Activated naive CD4-positive, alpha-beta T cell (primary cell): ENCODE data around the gene CA10.

Experiments used
- DNase-seq, 4 experiments: peaks; one replicate each; lab custom pipeline; 2025; lab: John Stamatoyannopoulos, UW

The CA10 gene

DNA sequence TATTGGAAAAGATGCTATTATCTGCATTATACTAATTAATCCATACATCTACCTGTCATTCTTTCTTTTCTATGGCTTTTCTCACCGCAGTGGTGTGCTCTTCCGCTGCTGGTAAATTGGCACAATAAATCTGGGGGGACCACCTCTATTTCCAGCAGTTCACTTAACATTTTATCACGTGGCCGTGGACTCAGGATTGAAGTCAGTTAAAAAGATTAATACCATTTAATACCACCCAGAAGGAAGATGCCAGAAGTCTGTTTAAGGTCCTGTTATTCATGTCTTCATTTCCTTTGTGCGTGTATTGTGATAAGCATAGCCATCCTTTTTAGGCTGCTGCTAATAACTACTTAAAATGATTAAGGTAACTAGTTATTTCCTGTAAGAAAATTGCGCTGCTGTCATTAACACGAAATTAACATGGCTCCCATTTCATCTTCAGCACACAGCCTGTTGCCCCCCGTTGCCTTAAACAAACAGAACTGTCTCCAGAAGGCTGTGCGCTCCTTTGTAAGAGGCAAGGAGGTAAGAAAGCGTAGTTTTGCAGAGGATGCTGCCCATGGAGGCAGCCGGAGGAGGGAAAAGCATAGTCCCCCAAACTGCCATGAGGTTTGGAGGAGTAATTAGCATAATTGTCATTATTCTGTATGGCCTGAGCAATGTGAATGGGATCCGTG is 483.8 kb downstream of the CA10 start:
- no peak for DNase-seq

- no peak for DNase-seq
These were observed 485.4 kb downstream of the CA10 start for GRCh38 chr17:51673070-51673469.

GRCh38 chr17:51672065-51672464 is 486.4 kb downstream of the CA10 start:
- DNase-seq, result no peak

DNA sequence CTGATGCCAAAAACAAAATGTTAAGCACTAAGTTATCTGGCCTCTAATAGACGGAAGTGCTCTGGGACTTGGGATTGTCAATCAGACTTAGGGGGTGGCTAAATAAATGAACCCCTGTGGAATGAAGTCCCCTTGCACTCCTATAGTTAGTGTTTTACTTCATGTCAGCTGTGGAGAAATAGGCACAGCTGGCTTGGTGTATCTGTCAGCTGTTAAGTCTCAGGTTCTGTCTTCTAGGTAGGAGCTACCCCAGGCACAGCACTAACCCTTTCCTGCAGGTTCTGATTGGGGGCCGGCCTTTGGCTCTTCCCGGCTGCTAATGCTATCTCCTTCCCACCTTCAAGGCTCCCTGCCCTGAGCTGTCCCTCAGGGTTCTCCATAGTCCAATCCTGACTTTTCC is 487.6 kb downstream of the CA10 start:
- DNase-seq, result no peak

GRCh38 chr17:51668963-51669246 is 489.6 kb downstream of the CA10 start:
- no peak for DNase-seq

DNA sequence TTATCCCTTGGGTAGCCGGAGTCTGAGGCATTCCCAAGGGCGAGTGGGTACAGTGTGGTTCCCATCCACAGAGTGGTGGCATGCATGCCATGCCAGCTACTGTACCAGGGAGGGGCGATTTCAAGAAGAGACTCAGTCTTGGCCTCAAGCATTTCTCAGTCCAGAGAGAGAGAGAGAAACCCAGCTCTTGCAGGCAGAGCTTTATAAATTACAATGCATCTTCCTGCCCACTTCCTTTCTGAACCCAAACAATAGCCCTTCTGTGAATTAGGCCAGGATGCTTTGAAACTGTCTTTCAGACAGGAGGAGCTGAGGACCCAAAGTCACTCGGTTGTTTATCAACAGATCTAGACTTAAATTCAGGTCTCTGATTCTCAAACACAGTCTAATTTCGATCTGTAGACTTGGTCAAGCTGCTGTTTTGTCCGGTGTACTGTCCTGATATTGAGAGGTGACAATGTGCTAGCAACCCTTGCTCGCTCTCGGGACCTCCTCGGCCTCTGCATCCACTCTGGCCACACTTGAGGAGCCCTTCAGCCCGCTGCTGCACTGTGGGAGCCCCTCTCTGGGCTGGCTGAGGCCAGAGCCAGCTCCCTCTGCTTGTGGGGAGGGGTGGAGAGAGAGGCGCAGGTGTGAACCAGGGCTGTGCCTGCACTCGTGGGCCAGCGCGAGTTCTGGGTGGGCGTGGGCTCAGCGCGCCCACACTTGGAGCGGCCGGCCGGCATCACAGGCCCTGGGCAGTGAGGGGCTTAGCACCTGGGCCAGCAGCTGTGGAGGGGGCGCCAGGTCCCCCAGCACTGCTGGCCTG is 490.2 kb downstream of the CA10 start:
- DNase-seq, result no peak

GRCh38 chr17:51667706-51668083 is 490.8 kb downstream of the CA10 start:
- DNase-seq, result no peak

DNA sequence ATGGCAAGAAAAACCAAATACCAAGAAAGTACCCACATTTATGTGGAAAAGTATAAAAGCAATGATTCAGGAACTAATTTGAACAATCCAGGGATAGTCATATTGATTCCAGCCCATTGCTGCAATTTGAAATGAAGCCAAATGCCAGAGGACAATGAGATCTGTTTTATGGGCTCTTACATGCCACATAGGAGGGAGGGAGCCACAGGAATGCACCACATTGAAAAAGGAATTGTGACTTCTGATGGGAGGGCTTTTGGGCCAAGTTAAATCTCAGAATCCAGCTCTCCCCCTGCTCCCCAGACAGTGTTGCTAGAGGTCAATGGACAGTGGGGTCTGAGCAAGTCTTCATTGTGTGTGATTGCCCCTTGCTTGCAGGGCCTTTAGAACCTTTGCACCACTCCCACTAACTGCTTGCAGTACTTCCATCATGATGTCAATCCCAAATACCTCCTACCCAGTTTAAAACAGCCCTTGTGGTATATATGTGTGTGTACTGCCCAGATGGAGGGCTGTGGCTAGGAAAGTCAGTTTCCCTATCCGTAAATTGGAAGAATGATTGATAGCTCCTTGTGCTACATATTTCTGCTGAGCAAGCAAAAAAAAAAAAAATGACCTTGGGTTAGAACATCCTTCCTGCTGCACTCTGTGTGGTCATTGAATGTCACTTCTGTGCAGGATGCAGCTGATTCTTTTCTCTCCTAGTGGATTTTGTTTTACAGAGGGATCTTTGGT is 491.4 kb downstream of the CA10 start:
- no peak for DNase-seq

DNA sequence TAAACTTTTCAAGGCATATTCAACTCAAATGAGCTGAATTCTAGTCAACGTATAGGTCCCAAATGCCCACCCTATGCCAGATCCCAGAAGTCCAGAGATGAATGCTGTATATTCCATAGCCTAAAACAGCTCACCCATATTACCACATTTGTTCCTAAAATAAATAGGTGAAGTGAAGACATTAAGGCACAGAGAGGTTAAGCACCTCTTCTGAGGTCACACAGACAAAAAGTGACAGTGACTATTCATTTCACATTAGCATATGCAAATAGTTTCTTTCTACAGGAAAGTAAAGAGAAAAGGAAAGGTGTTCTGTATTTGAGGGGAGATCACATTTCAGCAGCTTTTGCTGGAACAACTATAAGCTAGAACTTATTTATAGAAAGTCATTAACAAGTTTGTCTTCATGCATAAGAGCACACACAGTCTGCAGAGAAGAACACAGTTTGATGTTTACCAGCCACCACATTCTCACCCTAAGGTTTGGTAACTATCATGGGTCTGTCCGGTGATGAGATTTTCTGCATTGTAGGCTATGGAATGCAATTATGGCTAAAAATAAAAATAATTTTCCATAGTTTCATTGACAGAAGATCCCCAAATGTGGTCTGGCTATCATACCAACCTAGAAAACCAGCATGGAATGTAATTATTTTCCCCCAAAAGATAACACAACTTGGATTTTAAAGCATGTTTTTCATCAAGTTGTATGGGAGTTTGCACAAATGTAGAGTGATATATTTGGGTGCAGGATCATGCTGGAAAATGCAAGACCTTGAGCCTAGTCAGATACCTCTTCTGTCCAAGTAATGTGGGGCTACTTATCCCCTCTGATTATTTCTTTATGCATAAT is 496.1 kb downstream of the CA10 start:
- DNase-seq, result no peak

- no peak for DNase-seq
These were observed 497.1 kb downstream of the CA10 start for GRCh38 chr17:51661403-51661802.

DNA sequence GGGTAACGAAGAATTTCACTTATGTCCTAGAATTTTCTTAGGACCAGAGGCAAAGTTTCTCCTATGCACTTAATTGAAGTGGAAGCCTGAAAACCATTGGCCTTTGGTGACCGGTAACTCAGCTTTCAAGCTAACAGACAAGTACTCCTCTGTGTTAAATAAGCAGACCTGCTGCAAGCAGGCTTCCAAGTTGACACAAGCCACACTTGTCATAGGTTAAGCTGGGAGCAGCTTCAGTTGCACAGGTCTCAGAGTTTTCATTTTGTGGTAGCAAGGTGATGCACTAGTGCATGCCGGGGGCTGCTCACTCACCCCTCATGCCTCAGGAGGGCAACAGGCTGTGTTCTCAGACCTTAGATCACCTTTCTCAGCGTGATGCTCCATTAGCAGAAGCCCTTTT is 498.2 kb downstream of the CA10 start:
- no peak for DNase-seq

DNA sequence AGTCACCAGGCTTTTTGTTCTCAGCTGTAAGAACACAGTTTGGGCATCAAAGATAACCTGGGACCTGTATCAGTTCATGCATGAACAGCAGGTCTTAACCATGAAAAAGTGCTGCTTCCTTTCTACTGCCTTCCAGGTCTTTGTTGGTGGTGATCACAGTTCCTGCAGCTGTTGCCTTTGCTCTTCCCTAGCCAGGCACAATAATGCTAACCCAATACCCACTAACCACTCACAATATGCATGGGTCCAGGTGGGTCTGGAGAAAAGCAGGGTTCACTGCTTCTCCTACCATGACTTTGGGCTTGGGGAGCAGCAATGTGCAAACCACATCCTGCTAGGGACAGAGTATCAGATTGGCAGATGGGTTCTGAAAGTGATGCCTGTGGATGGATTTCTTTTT is 501.3 kb downstream of the CA10 start:
- DNase-seq, result no peak

DNA sequence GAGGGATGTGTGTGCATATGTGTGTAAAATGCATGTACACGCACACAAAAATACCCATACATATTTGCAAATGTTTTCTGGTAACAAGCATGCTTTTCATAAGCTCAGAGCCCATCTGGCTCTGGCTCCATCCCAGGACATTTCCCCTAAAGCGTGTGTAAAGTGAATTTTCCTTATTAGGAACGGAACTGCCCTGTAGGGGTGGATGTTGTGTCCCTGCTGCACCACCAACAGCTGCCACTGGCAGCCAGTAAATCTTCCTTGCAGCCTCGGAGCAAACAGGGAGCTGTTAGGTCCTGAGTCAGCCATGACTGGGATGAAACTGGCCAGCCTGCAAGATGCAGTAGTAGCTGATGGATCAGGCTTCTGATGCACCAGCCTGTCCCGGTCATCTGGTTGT is 504.6 kb downstream of the CA10 start:
- DNase-seq, result no peak

- DNase-seq, result no peak
These were observed 506.0 kb downstream of the CA10 start for GRCh38 chr17:51652529-51652928.

DNA sequence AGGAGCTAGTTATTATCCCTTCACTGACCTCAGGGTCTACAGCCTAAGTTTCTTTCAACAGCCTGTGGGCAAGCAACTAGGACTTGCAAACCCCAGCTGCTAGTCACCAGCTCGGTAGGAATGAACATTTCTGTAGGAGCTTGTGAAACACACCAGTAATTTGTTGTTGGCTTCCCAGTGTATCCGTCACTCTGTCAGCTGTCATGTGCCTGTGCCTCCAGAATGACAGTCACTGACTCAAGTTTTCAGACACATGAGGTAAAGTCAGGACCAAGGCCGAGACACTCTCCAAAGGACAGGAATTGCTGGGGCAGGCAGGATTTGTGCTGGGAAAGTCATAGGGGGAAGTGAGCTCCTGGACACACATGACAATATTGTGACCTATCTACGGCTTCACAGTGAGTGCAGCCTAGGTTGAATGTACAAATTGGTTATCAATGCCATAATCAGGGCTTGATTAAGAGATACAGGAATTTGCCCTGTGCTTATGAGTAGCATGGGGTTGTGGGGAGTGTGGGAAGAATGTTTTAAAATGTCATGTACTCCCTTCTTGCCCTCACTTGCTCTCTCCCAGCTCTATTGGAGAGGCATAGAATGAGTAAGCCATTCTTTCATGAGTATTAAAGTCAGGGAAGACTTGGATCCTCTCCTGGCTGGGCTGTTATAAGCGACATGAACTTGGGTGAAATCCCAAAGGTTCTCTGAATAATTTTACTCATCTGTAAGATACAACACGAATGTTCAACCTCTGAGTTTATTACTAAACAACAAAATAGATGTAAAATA is 506.8 kb downstream of the CA10 start:
- no peak for DNase-seq

- DNase-seq, result no peak
These were observed 507.7 kb downstream of the CA10 start for GRCh38 chr17:51650772-51651171.

DNA sequence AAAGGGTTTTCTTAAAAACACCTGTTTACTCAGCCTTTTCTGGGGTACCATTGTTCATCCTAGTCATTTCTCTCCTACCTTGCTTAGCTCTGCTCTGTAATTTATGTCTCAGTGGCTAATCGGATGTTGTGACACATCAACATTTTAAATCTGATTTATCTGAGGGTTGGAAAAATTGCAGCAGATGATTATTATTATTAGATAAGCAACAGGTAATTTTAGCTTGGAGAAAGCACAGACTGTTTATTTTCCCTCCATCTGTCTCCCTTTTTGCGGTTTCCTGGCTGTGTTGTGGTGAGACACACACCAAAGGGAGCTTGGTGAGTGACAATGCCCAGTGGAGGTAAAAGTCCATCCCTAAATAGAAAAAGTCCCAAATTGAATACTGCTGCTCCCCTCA is 508.3 kb downstream of the CA10 start:
- DNase-seq, result no peak

- DNase-seq, result no peak
These were observed 510.7 kb downstream of the CA10 start for GRCh38 chr17:51647826-51648225.

- no peak for DNase-seq
These were observed 511.4 kb downstream of the CA10 start for GRCh38 chr17:51647067-51647466.

DNA sequence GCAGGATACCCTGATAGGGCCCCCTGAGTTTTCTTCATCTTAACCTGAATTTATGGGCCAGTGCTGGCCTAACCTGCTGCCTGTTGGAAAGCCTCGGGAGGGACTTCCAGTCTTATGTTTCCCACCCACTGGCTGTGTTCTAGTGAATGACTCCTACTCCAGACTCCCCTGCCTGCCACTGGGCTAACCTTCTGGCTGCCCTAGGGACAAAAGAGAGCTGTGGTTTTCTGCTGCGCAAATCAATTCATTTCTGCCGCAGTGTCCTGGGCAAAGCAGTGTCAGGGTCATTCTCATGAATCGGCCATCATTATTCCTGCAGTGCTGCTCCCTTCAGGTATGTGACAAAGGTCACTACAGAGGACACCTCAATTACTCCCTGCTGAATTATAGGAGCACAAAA is 512.0 kb downstream of the CA10 start:
- no peak for DNase-seq

GRCh38 chr17:51645056-51645455 is 513.5 kb downstream of the CA10 start:
- DNase-seq, result no peak
